A673 (cell line): ENCODE data around the gene ADAD2. TPM values are rescaled to one million over a fixed set of nuclear protein-coding genes. Genes with fewer than 3 reads are reported as not detected.

ENCODE experiments used
- BruUV-seq: library from RNA; stranded (reverse); fragments of 400-500 nt; replicated peaks from 2 replicates; lab custom pipeline; 2021; lab: Mats Ljungman, UMichigan
- CTCF ChIA-PET: fragments of 300-600 bp; sonication (Branson Sonifier 250); formaldehyde crosslinking; loops from one replicate; lab custom pipeline; 2022; ENCODE audit warnings: antibody characterized with exemption; lab: Charles Lee
- POLR2A ChIA-PET: fragments of 300-600 bp; sonication (Branson Sonifier 250); formaldehyde crosslinking; loops from one replicate; lab custom pipeline; 2022; ENCODE audit warnings: antibody characterized with exemption; ENCODE audit not compliant: low non-redundant PET; lab: Charles Lee
- DNase-seq: peaks from one replicate; pipeline ENCODE4 v3.0.0-alpha.2; 2015; ENCODE audit warnings: low spot score
- H3K27ac ChIP-seq: fragments of 200-600 bp; sonication (generic); 2 replicates; pipeline ENCODE4 v1.5.1; 2016; ENCODE audit warnings: mixed run types, low read depth, mild to moderate bottlenecking, mixed read lengths, antibody characterized with exemption, low read length; ENCODE audit not compliant: poor library complexity, severe bottlenecking
- H3K27me3 ChIP-seq: fragments of 200-600 bp; sonication (generic); replicated peaks from 2 replicates; pipeline ENCODE4 v1.6.1; 2017; ENCODE audit warnings: mixed run types, low read depth, mild to moderate bottlenecking, mixed read lengths, antibody characterized with exemption, low read length; ENCODE audit not compliant: insufficient read depth, poor library complexity
- H3K36me3 ChIP-seq: fragments of 200-600 bp; sonication (generic); 2 replicates; pipeline ENCODE4 v1.6.1; 2016; ENCODE audit warnings: mixed run types, mild to moderate bottlenecking, mixed read lengths, antibody characterized with exemption, low read length; ENCODE audit not compliant: insufficient read depth, poor library complexity, severe bottlenecking
- H3K4me1 ChIP-seq: fragments of 200-600 bp; sonication (generic); 2 replicates; pipeline ENCODE4 v1.6.1; 2017; ENCODE audit warnings: mixed run types, mild to moderate bottlenecking, mixed read lengths, antibody characterized with exemption, low read length; ENCODE audit not compliant: insufficient read depth, poor library complexity, severe bottlenecking
- H3K4me3 ChIP-seq: fragments of 200-600 bp; sonication (generic); 2 replicates; pipeline ENCODE4 v1.5.1; 2016; ENCODE audit warnings: low read depth, mixed run types, mild to moderate bottlenecking, mixed read lengths, low read length; ENCODE audit not compliant: poor library complexity, severe bottlenecking
- H3K9me3 ChIP-seq: fragments of 200-600 bp; sonication (generic); 2 replicates; pipeline ENCODE4 v1.6.1; 2016; ENCODE audit warnings: mixed run types, low read depth, mild to moderate bottlenecking, mixed read lengths, antibody characterized with exemption, low read length; ENCODE audit not compliant: poor library complexity, severe bottlenecking
- EZH2 ChIP-seq: fragments of 200-600 bp; sonication (generic); IDR thresholded peaks from 2 replicates; pipeline ENCODE4 v1.6.1; 2017; ENCODE audit warnings: borderline replicate concordance, low read depth, mild to moderate bottlenecking, mixed read lengths, antibody characterized with exemption, low read length; ENCODE audit not compliant: poor library complexity, severe bottlenecking
- intact Hi-C: fragments of 100-400 bp; cut with micrococcal nuclease; formaldehyde crosslinking; loops from one replicate; pipeline ENCODE4 v1.10.0; 2022; ENCODE audit not compliant: unreplicated experiment
- total RNA-seq: library from RNA; stranded (reverse); gene quantifications from 2 replicates; pipeline ENCODE4 v1.2.3, GENCODE V29; 2021
- TF ChIP-seq, protein P1 (sequence below): fragments of 300-800, 200-600 bp; sonication (generic); conservative IDR thresholded peaks from 2 replicates; pipeline ENCODE4 v1.5.1; 2017; ENCODE audit warnings: low read depth, mild to moderate bottlenecking, antibody characterized with exemption, low read length, moderate library complexity, mixed read lengths

Gene ADAD2
- total RNA-seq, 1 experiment from 2014 or later: not detected

DNA sequence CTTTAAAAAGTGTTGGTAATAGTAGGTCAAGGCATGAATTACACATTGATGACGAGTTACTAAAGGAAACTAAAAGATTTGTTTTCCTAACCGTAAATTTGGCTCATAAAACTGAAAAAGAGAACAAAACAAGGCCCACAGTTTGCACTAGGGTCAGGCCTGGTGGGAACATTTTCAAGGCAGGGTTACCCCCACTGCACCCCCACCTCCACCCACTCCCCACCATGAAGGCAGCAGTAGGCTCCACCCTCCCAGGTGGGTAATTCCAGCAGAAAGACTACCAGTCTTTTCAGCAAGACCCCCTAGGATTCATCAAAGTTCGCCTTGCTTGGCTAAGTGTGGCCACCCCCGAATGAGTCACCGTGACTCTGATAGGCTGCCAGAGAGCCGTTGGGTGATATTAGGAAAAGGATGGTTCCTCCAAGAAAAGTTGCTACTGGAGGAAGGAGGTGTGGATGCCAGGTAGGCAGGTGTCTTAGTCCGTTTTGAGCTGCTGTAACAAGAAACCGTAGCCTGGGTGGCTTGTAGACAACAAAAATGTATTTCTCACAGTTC lies 37.2 kb upstream of the ADAD2 start:
- Histone ChIP-seq H3K36me3 (no peaks in the 10 kb centered on the region), H3K4me1 (no peaks in the 10 kb centered on the region), H3K27me3 (no peaks in the 10 kb centered on the region), H3K9me3 (no peaks in the 10 kb centered on the region), H3K4me3 (no peak overlapping the region), H3K27ac (no peak overlapping the region)
- ChIA-PET CTCF (no interaction called here), POLR2A (no interaction called here)
- no TSS peak for BruUV-seq
- TF ChIP-seq, protein P1, sequence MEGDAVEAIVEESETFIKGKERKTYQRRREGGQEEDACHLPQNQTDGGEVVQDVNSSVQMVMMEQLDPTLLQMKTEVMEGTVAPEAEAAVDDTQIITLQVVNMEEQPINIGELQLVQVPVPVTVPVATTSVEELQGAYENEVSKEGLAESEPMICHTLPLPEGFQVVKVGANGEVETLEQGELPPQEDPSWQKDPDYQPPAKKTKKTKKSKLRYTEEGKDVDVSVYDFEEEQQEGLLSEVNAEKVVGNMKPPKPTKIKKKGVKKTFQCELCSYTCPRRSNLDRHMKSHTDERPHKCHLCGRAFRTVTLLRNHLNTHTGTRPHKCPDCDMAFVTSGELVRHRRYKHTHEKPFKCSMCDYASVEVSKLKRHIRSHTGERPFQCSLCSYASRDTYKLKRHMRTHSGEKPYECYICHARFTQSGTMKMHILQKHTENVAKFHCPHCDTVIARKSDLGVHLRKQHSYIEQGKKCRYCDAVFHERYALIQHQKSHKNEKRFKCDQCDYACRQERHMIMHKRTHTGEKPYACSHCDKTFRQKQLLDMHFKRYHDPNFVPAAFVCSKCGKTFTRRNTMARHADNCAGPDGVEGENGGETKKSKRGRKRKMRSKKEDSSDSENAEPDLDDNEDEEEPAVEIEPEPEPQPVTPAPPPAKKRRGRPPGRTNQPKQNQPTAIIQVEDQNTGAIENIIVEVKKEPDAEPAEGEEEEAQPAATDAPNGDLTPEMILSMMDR: no peak
- TF ChIP-seq EZH2: no peak
- DNase-seq: no peak
- intact Hi-C loops: no loop called here

DNA sequence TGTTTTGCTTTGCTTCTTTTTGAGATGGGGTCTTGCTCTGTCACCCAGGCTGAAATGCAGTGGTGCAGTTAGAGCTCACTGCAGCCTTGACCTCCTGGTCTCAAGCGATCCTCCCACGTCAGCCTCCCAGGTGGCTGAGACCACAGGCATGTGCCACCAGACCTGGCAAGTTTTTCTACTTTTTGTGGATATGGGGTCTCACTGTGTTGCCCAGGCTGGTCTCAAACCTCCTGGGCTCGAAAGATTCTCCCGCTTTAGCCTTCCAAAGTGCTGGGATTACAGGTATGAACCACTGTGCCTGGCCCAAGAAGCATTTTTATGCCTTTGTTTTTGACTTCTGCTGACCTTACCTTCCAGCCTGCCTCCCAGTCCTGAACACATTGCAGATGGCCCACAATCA lies 35.7 kb upstream of the ADAD2 start:
- TF ChIP-seq EZH2: no peak
- TF ChIP-seq, protein P1: no peak
- no TSS peak for BruUV-seq
- intact Hi-C loops: no loop called here

DNA sequence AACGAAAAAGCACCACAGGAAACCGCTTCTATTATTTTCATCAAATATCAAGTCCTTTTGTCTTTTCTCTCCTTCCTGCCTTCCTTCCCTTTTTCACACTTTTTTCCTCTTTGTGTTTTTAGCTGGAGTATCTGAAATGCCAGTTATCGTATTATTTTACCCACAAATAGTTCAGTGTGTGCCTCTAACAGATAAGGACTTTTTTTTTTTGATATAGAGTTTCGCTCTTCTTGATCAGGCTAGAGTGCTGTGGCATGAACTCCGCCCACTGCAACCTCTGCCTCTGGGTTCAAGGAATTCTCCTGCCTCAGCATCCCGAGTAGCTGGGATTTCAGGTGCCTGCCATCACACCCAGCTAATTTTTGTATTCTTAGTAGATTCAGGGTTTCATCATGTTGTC lies 35.2 kb upstream of the ADAD2 start:
- Histone ChIP-seq H3K36me3 (no peaks in the 10 kb centered on the region), H3K27me3 (peaks cover 16% of the 10 kb centered on the region), H3K4me1 (no peaks in the 10 kb centered on the region), H3K27ac (no peak overlapping the region), H3K4me3 (no peak overlapping the region), H3K9me3 (no peaks in the 10 kb centered on the region)
- ChIA-PET CTCF (no interaction called here), POLR2A (interaction anchor here (0.6 kb wide), 1 partner anchor 9 kb away, joined by 4 read pairs; no protein-coding TSS in a partner anchor)
- BruUV-seq: no TSS peak
- no peak for TF ChIP-seq EZH2
- TF ChIP-seq, protein P1: no peak
- intact Hi-C loops: no loop called here
- no peak for DNase-seq

More for the DNA sequence above, 35.7 kb upstream of the ADAD2 start:
- peaks cover 13% of the 10 kb centered on the region for H3K27me3 ChIP-seq
- H3K4me1 ChIP-seq: no peaks in the 10 kb centered on the region
- no peaks in the 10 kb centered on the region for H3K9me3 ChIP-seq
- no peaks in the 10 kb centered on the region for H3K36me3 ChIP-seq
- no peak overlapping the region for H3K4me3 ChIP-seq
- H3K27ac ChIP-seq: no peak overlapping the region
- ChIA-PET POLR2A (no interaction called here), CTCF (no interaction called here)
- DNase-seq: no peak
